ENCODE data around the gene PTPRN2.
"Not testable (repeated sequence)": the region's sequence is repeated elsewhere in the genome, so short reads cannot be mapped to it uniquely, and the experiment has no call there.

The PTPRN2 gene

GRCh38 chr7:158535079-158535478, 52.5 kb downstream of the PTPRN2 start:
- TF ChIP-seq, protein P1, sequence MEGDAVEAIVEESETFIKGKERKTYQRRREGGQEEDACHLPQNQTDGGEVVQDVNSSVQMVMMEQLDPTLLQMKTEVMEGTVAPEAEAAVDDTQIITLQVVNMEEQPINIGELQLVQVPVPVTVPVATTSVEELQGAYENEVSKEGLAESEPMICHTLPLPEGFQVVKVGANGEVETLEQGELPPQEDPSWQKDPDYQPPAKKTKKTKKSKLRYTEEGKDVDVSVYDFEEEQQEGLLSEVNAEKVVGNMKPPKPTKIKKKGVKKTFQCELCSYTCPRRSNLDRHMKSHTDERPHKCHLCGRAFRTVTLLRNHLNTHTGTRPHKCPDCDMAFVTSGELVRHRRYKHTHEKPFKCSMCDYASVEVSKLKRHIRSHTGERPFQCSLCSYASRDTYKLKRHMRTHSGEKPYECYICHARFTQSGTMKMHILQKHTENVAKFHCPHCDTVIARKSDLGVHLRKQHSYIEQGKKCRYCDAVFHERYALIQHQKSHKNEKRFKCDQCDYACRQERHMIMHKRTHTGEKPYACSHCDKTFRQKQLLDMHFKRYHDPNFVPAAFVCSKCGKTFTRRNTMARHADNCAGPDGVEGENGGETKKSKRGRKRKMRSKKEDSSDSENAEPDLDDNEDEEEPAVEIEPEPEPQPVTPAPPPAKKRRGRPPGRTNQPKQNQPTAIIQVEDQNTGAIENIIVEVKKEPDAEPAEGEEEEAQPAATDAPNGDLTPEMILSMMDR (IDR thresholded peaks at IDR 0.05; ENCODE audit: control insufficient read depth, extremely low read depth, insufficient read depth): no peak
- no peak for DNase-seq (ENCODE audit: low read depth)
- no peak overlapping the region for H3K4me3 ChIP-seq (ENCODE audit: low read depth, low read length)

- no peak for DNase-seq (ENCODE audit: low read depth)
- no peak overlapping the region for H3K4me3 ChIP-seq (ENCODE audit: low read depth, low read length)
- TF ChIP-seq, protein P1 (IDR thresholded peaks at IDR 0.05; ENCODE audit: control insufficient read depth, extremely low read depth, insufficient read depth): no peak
These were observed 53.0 kb downstream of the PTPRN2 start for GRCh38 chr7:158534598-158534997.

DNA sequence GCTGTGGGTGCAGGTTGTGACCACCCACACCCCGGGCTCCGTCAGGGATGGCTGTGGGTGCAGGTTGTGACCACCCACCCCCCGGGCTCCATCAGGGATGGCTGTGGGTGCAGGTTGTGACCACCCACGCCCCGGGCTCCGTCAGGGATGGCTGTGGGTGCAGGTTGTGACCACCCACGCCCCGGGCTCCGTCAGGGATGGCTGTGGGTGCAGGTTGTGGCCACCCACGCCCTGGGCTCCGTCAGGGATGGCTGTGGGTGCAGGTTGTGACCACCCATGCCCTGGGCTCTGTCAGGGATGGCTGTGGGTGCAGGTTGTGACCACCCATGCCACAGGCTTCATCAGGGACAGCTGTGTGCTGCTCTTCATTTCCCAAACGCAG, 53.5 kb downstream of the PTPRN2 start:
- H3K4me3 ChIP-seq (ENCODE audit: low read depth, low read length); DNase-seq (ENCODE audit: low read depth): not testable (repeated sequence)

DNA sequence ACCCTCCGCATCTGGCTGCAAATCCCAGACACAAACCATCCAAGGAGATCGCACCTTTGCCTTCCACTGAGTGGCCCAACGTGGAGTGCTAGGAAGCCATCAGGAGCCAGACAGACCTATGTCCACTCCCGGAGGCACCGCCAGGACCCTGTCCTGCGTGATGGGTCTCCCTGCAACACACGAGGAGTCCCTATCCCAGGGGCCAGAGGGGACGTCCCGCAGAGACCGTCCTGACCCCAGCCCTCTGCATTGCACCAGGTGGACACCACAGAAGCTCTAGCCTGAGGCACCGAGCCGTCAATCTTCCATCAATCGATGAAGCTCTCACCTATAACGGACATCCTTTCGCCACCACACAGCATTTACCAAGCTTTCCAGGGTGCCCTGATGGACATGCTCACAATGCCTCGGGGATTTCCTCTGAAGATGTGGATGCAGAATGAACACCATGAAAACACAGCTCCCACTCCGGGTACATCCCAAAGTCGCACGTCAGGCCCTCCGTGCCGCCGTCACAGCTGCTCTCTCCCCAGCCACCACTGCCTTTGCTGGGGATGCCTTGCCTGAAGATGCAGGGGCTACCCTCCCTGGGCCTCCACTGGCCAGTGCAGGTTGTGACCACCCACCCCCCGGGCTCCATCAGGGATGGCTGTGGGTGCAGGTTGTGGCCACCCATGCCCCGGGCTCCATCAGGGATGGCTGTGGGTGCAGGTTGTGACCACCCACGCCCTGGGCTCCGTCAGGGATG, 54.1 kb downstream of the PTPRN2 start:
- H3K4me3 ChIP-seq (ENCODE audit: low read depth, low read length): no peak overlapping the region
- DNase-seq (ENCODE audit: low read depth): no peak
- TF ChIP-seq, protein P1 (IDR thresholded peaks at IDR 0.05; ENCODE audit: control insufficient read depth, extremely low read depth, insufficient read depth): no peak

DNA sequence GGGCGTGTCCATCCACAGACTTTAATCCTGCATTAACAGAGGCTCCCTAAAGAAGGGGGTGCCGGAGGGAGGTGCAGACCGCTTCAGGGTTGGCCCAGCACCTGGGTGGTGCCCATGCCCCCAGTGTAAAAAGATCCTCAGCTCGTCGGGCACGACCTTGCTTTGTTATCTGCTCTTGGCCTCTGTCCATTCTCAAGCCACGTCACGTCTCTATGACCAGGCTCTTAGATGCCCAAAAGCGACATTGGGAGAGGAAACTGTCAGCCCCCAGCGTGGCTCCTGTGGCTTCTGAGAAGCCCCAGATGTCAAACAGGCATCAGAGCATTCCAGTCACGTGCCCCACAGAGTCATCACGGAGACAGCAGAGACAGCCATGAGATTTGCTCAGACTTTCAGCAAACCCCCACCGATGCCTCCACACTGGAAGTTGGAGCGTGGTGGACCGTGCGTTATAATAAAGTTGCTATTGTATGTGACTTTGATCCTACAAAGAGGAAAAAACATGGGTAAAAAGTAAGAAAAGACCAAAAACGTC, 55.5 kb downstream of the PTPRN2 start:
- TF ChIP-seq, protein P1 (IDR thresholded peaks at IDR 0.05; ENCODE audit: control insufficient read depth, extremely low read depth, insufficient read depth): no peak
- H3K4me3 ChIP-seq (ENCODE audit: low read depth, low read length): no peak overlapping the region
- no peak for DNase-seq (ENCODE audit: low read depth)

DNA sequence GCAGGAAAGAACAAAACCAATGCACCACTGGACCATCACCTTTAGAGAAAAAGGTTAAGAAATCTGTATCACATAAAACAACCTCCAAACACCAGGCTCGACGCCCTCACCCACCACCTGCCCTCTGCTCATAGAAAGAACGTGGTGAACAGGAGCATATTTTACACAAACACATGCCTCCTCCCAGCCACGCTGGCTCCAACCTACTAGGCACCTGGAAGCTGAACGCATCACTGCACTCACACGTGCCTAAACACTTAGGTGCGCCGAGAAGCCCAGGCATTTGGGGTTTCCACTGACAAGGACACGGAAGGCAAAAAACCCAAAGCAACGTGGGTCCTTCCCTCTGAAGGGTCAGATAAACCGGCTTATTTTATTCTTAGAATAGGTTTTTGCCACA, 56.0 kb downstream of the PTPRN2 start:
- no peak overlapping the region for H3K4me3 ChIP-seq (ENCODE audit: low read depth, low read length)
- TF ChIP-seq, protein P1 (IDR thresholded peaks at IDR 0.05; ENCODE audit: control insufficient read depth, extremely low read depth, insufficient read depth): no peak
- DNase-seq (ENCODE audit: low read depth): no peak

DNA sequence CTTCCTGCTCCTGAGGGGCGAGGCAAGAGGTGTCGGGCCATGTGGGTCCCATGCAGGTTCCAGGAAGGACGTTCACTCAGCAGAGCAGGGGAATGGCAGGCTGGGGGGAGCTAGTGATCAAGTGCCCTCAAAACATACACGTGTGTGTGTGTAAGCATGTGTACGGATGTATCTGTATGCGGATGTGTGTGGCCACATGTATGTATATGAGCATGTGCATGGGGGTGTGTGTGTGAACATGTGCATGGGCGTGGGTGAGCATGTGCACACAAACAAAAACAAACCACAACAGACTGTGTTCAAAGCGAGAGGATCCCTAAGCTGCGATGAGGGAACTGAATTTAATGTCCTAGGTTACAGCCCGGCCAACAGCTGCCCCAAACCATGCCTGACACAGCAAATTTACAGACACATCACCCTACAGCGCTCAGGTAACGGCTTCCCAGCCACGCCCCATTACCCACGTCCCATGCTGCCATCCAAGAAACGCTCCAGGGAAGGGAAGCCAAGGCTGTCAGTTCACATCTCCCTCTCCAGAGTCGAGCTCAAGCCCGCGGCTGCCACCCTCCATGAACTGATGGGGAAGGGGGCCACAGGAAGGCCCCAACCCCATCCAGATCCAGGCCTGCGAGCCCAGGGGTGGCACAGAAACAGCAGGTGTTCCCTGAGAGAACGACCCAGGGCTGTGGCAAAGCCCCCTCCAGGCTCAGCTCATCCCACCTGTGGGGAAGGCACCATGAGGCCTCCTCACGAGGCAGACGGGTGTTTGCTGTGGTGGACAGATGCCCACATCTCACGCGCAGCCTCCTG, 56.6 kb downstream of the PTPRN2 start:
- TF ChIP-seq, protein P1 (IDR thresholded peaks at IDR 0.05; ENCODE audit: control insufficient read depth, extremely low read depth, insufficient read depth): no peak
- no peak for DNase-seq (ENCODE audit: low read depth)
- no peak overlapping the region for H3K4me3 ChIP-seq (ENCODE audit: low read depth, low read length)

Measured in LNCaP clone FGC (cell line).